Uterus (tissue), 4 donors: ENCODE results near the gene SLC7A14. TPM values are rescaled to one million over a fixed set of nuclear protein-coding genes. Genes with fewer than 3 reads are reported as not detected.

Experiments used
- DNase-seq, 2 donors: peaks; one replicate each; pipeline ENCODE4 v3.0.0-alpha.2; 2019 to 2020
- H3K27ac ChIP-seq, 2 donors: fragments of 200-600 bp; sonication (generic); 1 replicate in 1 of 2; 2 replicates in 1 of 2; pipeline ENCODE4 v1.5.1; 2016 to 2018
- H3K27me3 ChIP-seq, 2 donors: fragments of 200-600 bp; sonication (generic); one replicate each; pipeline ENCODE4 v1.5.1; 2018 to 2019; ENCODE audit warnings: control low read depth in 1 of 2
- H3K36me3 ChIP-seq, 2 donors: fragments of 200-600 bp; sonication (generic); one replicate each; pipeline ENCODE4 v1.5.1; 2019; ENCODE audit warnings: control low read depth in 1 of 2
- H3K4me1 ChIP-seq, 2 donors: fragments of 200-600 bp; sonication (generic); one replicate each; pipeline ENCODE4 v1.5.1; 2018 to 2019; ENCODE audit warnings: control low read depth in 1 of 2
- H3K4me3 ChIP-seq, 2 donors: fragments of 200-600 bp; sonication (generic); 1 replicate in 1 of 2; 2 replicates in 1 of 2; pipeline ENCODE4 v1.5.1; 2018 to 2019; ENCODE audit warnings: mild to moderate bottlenecking in 1 of 2
- H3K9me3 ChIP-seq, 2 donors: fragments of 200-600 bp; sonication (generic); one replicate each; pipeline ENCODE4 v1.5.1; 2019; ENCODE audit warnings: control low read depth in 1 of 2
- POLR2A ChIP-seq, 2 donors: fragments of 450-650 bp; IDR thresholded peaks; one replicate each; pipeline ENCODE4 v1.6.1; 2016; ENCODE audit warnings: antibody characterized with exemption in 2 of 2, mild to moderate bottlenecking in 1 of 2, moderate library complexity in 1 of 2
- intact Hi-C: fragments of 100-400 bp; cut with DNase I; formaldehyde crosslinking; loops from one replicate; pipeline ENCODE4 v1.15.1; 2023; ENCODE audit warnings: low total_unique reads
- total RNA-seq, 4 donors: library from RNA; depleted of rRNA in 3 of 4; stranded (reverse); fragments of >200 nt in 3 of 4; gene quantifications; one replicate each; pipeline versions ENCODE4 v1.1.0 to v1.2.4, GENCODE V29; 2014 to 2023
- TF ChIP-seq, protein P1 (sequence below), 4 experiments: fragments of 200-600 bp in 2 of 4; fragments of 450-650 bp in 2 of 4; sonication (generic) in 2 of 4; IDR thresholded peaks; one replicate each; pipeline ENCODE4 v1.5.1; 2016 to 2019; ENCODE audit warnings: antibody characterized with exemption in 4 of 4, mild to moderate bottlenecking in 2 of 4, moderate library complexity in 1 of 4
- donor health status: DM: yes; HTN: yes; CAD: no.

Gene SLC7A14
- total RNA-seq, 4 donors from 2014 or later: 0.55 TPM; not detected in 3

DNA sequence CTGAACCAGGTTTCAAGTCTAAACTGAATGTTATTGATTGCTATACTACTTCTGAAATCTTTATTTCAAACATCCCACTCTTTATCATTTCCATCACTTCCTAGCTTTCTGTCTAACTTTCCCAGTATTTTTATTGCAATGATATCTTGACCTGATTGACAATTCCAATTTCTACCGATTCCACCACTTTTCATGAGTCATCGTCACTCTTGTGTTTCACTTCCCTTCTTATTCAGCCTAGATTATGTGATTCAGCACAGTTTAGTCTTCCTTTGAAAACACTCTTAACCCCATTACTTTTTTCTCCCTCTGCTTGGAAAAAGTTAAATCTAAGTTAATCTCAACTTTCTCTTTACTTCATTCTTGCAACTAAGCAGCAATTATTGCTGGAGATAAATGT is 62.6 kb downstream of the SLC7A14 start:
- TF ChIP-seq POLR2A (IDR thresholded peaks at IDR 0.05): no peak
- TF ChIP-seq, protein P1, sequence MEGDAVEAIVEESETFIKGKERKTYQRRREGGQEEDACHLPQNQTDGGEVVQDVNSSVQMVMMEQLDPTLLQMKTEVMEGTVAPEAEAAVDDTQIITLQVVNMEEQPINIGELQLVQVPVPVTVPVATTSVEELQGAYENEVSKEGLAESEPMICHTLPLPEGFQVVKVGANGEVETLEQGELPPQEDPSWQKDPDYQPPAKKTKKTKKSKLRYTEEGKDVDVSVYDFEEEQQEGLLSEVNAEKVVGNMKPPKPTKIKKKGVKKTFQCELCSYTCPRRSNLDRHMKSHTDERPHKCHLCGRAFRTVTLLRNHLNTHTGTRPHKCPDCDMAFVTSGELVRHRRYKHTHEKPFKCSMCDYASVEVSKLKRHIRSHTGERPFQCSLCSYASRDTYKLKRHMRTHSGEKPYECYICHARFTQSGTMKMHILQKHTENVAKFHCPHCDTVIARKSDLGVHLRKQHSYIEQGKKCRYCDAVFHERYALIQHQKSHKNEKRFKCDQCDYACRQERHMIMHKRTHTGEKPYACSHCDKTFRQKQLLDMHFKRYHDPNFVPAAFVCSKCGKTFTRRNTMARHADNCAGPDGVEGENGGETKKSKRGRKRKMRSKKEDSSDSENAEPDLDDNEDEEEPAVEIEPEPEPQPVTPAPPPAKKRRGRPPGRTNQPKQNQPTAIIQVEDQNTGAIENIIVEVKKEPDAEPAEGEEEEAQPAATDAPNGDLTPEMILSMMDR (IDR thresholded peaks at IDR 0.05): no peak
- H3K4me1 ChIP-seq: no peaks in the 10 kb centered on the region
- no peak for DNase-seq
- intact Hi-C loops: no loop called here
- no peaks in the 10 kb centered on the region for H3K27me3 ChIP-seq
- no peaks in the 10 kb centered on the region for H3K36me3 ChIP-seq
- H3K4me3 ChIP-seq: no peak overlapping the region
- H3K9me3 ChIP-seq: no peaks in the 10 kb centered on the region
- H3K27ac ChIP-seq: no peak overlapping the region

DNA sequence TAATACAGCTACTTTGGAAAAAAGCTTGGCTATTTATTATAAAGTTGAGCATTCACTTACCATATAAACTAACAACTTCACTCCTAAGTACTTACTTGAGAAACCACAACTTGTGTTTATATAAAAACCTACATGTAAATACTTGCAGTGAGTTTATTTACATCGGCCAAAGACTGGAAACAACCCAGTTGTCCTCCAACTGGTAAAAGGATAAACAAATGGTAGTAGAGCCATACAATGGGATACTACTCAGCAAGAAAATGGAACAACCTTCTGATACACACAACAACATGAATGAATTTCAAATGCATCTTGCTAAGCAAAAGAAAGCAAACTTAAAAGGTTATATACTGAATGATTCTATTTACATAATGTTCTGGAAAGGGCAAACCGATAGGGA is 63.7 kb downstream of the SLC7A14 start:
- Histone ChIP-seq H3K27ac (no peak overlapping the region), H3K9me3 (no peaks in the 10 kb centered on the region), H3K27me3 (no peaks in the 10 kb centered on the region), H3K36me3 (no peaks in the 10 kb centered on the region), H3K4me3 (no peak overlapping the region), H3K4me1 (no peaks in the 10 kb centered on the region)
- TF ChIP-seq, protein P1 (IDR thresholded peaks at IDR 0.05): no peak
- no peak for TF ChIP-seq POLR2A (IDR thresholded peaks at IDR 0.05)
- no peak for DNase-seq
- intact Hi-C loops: no loop called here

DNA sequence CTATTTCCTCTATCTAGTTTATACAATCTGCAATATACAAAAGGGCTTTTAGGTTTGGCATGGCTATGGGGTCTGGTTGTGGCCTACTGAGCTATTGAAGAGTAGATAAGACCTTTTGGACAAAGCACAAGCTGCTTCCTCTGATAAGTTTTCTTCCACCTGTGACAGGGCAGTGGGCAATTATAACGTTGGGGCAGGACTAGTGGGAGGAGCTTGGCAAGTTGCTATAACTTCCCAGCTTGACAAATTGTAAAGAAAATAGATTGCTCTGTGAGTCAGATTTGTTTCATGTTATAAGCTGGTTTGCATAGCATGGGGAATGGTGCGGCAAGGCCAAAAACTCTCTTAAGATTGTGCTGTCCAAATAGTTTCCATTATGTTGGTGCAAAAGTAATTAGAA is 64.9 kb downstream of the SLC7A14 start:
- no peaks in the 10 kb centered on the region for H3K9me3 ChIP-seq
- no peak for TF ChIP-seq POLR2A (IDR thresholded peaks at IDR 0.05)
- TF ChIP-seq, protein P1 (IDR thresholded peaks at IDR 0.05): no peak
- H3K27ac ChIP-seq: no peak overlapping the region
- H3K4me1 ChIP-seq: no peaks in the 10 kb centered on the region
- intact Hi-C loops: no loop called here
- no peaks in the 10 kb centered on the region for H3K36me3 ChIP-seq
- no peaks in the 10 kb centered on the region for H3K27me3 ChIP-seq
- H3K4me3 ChIP-seq: no peak overlapping the region
- no peak for DNase-seq

DNA sequence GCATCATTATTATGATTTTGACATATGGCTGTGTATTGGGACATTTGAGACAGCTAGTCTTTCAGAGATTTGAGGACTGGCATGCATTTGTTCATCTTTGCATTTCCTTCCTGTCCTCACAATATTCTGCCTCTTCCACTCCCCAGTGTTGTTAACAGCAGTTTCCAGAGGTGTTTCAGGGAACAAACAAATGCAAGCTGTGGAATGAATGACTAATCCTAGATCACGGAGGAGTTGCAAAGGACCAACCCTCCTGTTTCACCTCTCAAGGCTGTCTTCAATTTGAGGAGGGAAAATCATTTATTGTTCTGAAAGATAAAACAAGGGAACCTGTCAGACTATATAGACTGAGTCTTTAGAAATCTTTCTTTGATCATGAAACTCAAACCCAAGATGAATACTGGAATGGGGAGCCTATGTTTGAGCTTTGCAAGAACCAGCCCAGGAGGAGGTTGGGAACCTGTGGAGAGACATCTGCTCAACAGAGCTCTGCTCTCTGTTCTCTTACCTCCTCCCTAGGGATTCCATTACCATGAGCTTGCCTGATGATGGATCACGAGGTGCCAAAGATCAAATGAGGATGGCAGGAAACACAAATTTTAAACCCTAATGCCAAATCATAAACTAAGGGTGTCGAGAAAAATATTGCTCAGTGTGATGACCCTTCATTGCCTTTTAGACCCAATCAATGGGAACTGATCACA is 68.5 kb downstream of the SLC7A14 start:
- Histone ChIP-seq H3K4me3 (no peak overlapping the region), H3K27ac (no peak overlapping the region), H3K9me3 (no peaks in the 10 kb centered on the region), H3K27me3 (no peaks in the 10 kb centered on the region), H3K36me3 (no peaks in the 10 kb centered on the region), H3K4me1 (no peaks in the 10 kb centered on the region)
- intact Hi-C loops: no loop called here
- TF ChIP-seq, protein P1 (IDR thresholded peaks at IDR 0.05): no peak
- no peak for TF ChIP-seq POLR2A (IDR thresholded peaks at IDR 0.05)
- no peak for DNase-seq

DNA sequence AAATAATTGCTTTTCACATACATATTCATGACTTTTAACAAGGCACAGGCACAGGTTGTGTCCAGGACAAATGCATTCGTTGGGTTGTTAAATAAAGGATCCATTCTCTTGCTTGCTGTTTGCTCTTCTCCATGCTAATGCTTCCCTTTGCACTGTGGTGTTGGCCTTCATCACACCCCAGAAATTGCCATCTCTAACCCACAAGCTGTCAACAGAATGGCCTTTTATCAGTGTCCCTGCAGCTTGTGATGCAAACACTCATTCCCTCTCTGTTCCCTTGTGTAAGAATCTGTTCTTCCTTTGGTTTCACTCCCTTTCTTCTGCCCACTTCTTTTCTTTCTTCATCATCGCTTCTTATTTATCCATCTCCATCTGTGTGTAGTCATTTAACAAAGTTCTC is 72.2 kb downstream of the SLC7A14 start:
- no peaks in the 10 kb centered on the region for H3K9me3 ChIP-seq
- no peaks in the 10 kb centered on the region for H3K27me3 ChIP-seq
- H3K36me3 ChIP-seq: no peaks in the 10 kb centered on the region
- H3K4me1 ChIP-seq: no peaks in the 10 kb centered on the region
- TF ChIP-seq POLR2A (IDR thresholded peaks at IDR 0.05): no peak
- TF ChIP-seq, protein P1 (IDR thresholded peaks at IDR 0.05): no peak
- H3K4me3 ChIP-seq: no peak overlapping the region
- intact Hi-C loops: no loop called here
- H3K27ac ChIP-seq: no peak overlapping the region
- no peak for DNase-seq
